ENCODE measurements around the gene SPOPL. TPM values are rescaled to one million over a fixed set of nuclear protein-coding genes. Genes with fewer than 3 reads are reported as not detected.

Gene SPOPL
- total RNA-seq (2021) (20.6 and 21.0 TPM in 2 replicates), Bru-seq, nascent RNA (percentile 83 among the genes with signal in this experiment), BruChase-seq, experiment 1, labeled RNA remaining after a 2-hour chase (percentile 82 among the genes with signal in this experiment), BruChase-seq, experiment 2, labeled RNA remaining after a 6-hour chase (percentile 74 among the genes with signal in this experiment)
- long read RNA-seq, full-length matches to known transcripts = 8 of 13 reads
- long read RNA-seq, partial matches to known transcripts = 0 of 13 reads
- long read RNA-seq, other reads (novel, unspliced or antisense) = 5 of 13 reads

GRCh38 chr2:138501425-138502254 is at the start of gene SPOPL:
TSS of gene SPOPL (plus strand) at chr2:138501770. CDS start at chr2:138550217, 48,447 bp downstream.
- no peak for TF ChIP-seq EZH2 (IDR thresholded peaks at IDR 0.05; ENCODE audit: low read depth)
- TF ChIP-seq, protein P1, sequence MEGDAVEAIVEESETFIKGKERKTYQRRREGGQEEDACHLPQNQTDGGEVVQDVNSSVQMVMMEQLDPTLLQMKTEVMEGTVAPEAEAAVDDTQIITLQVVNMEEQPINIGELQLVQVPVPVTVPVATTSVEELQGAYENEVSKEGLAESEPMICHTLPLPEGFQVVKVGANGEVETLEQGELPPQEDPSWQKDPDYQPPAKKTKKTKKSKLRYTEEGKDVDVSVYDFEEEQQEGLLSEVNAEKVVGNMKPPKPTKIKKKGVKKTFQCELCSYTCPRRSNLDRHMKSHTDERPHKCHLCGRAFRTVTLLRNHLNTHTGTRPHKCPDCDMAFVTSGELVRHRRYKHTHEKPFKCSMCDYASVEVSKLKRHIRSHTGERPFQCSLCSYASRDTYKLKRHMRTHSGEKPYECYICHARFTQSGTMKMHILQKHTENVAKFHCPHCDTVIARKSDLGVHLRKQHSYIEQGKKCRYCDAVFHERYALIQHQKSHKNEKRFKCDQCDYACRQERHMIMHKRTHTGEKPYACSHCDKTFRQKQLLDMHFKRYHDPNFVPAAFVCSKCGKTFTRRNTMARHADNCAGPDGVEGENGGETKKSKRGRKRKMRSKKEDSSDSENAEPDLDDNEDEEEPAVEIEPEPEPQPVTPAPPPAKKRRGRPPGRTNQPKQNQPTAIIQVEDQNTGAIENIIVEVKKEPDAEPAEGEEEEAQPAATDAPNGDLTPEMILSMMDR (conservative IDR thresholded peaks at IDR 0.05) = 0 out of 2 replicates have a peak, but pooled peaks have one; percentile 11
- peak within 1 kb of the TSS; percentile 61 for H3K4me3 ChIP-seq
- peak within 1 kb of the TSS; percentile 62 for H3K27ac ChIP-seq
- no TSS peak for BruUV-seq (replicated peaks)
- H3K9me3 ChIP-seq (ENCODE audit: insufficient read depth, low read depth) = no peaks in the 10 kb centered on the region
- ChIA-PET CTCF (no interaction called here), POLR2A (ENCODE audit: unreplicated experiment) (interaction anchor here (0.6 to 0.7 kb wide), 4 partner anchors 115 to 1482 kb away, joined by 3 to 18 read pairs (median 7); no protein-coding TSS in a partner anchor)
- no peaks in the 10 kb centered on the region for H3K27me3 ChIP-seq (ENCODE audit: insufficient read depth, low read depth)
- H3K79me2 ChIP-seq (ENCODE audit: low read depth) = peaks cover 49% of the 10 kb centered on the region
- H3K9me2 ChIP-seq (ENCODE audit: insufficient read depth) = 0 out of 2 replicates have a peak, but pooled peaks cover 4% of the 10 kb centered on the region
- intact Hi-C loops (cut with micrococcal nuclease; ENCODE audit: unreplicated experiment) = loop anchor here (5.0 to 10.0 kb wide), 4 partner anchors 79 to 539 kb away; partner anchors contain the start of genes HNMT and NXPH2
- H2AFZ ChIP-seq = peak within 1 kb of the TSS; percentile 88
- H3K36me3 ChIP-seq (ENCODE audit: low read depth) = no peaks in the 10 kb centered on the region
- peak; percentile 69 to 93 for DNase-seq
- H3K4me1 ChIP-seq (replicated peaks; ENCODE audit: insufficient read depth) = peaks cover 33% of the 10 kb centered on the region
- H3K4me2 ChIP-seq = peak within 1 kb of the TSS; percentile 92
- peaks cover 22% of the 10 kb centered on the region; the same call in 1 of the 2 replicates for H3F3A ChIP-seq (ENCODE audit: insufficient read depth, low read depth)
- H4K20me1 ChIP-seq (ENCODE audit: insufficient read depth) = no peaks in the 10 kb centered on the region; the same call in 1 of the 2 replicates

- ChIA-PET CTCF (no interaction called here), POLR2A (ENCODE audit: unreplicated experiment) (no interaction called here)
- Histone ChIP-seq H3K4me2 (no peak overlapping the region), H3K36me3 (ENCODE audit: low read depth) (no peaks in the 10 kb centered on the region), H3K79me2 (ENCODE audit: low read depth) (no peaks in the 10 kb centered on the region), H3K4me3 (no peak overlapping the region), H3K4me1 (replicated peaks; ENCODE audit: insufficient read depth) (no peaks in the 10 kb centered on the region), H3K27me3 (ENCODE audit: insufficient read depth, low read depth) (no peaks in the 10 kb centered on the region), H3K9me2 (ENCODE audit: insufficient read depth) (no peaks in the 10 kb centered on the region), H4K20me1 (ENCODE audit: insufficient read depth) (no peaks in the 10 kb centered on the region), H3F3A (ENCODE audit: insufficient read depth, low read depth) (no peaks in the 10 kb centered on the region), H3K27ac (no peak overlapping the region), H2AFZ (no peak overlapping the region), H3K9me3 (ENCODE audit: insufficient read depth, low read depth) (no peaks in the 10 kb centered on the region)
- intact Hi-C loops (cut with micrococcal nuclease; ENCODE audit: unreplicated experiment) = no loop called here
- no TSS peak for BruUV-seq (replicated peaks)
- TF ChIP-seq, protein P1 (conservative IDR thresholded peaks at IDR 0.05) = no peak
- TF ChIP-seq EZH2 (IDR thresholded peaks at IDR 0.05; ENCODE audit: low read depth) = no peak
- no peak for DNase-seq
These were observed 49.2 kb upstream of the SPOPL start for GRCh38 chr2:138452324-138452723.

DNA sequence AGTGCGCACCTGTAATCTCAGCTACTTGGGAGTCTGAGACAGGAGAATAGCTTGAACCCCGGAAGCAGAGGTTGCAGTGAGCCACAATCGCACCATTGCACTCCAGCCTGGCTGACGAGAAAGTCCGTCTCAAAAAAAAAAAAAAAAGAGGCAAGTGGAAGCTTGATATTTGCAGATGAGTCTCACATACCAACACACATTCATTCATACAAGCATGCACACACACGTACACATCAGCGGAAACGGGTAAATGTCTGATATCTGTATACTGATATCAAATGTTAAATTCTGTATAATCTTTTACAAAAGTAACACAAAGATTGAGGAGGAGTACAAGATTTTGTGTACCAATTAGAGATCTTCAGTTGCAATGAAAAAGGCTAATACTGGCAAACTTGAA is 47.8 kb upstream of the SPOPL start:
- ChIA-PET CTCF (interaction anchor here (0.6 kb wide), 1 partner anchor 136 kb away, joined by 4 read pairs; no protein-coding TSS in a partner anchor), POLR2A (ENCODE audit: unreplicated experiment) (no interaction called here)
- no peaks in the 10 kb centered on the region for H4K20me1 ChIP-seq (ENCODE audit: insufficient read depth)
- intact Hi-C loops (cut with micrococcal nuclease; ENCODE audit: unreplicated experiment) = no loop called here
- no peaks in the 10 kb centered on the region for H3K27me3 ChIP-seq (ENCODE audit: insufficient read depth, low read depth)
- no peaks in the 10 kb centered on the region for H3F3A ChIP-seq (ENCODE audit: insufficient read depth, low read depth)
- H3K79me2 ChIP-seq (ENCODE audit: low read depth) = no peaks in the 10 kb centered on the region
- no peak for TF ChIP-seq EZH2 (IDR thresholded peaks at IDR 0.05; ENCODE audit: low read depth)
- TF ChIP-seq, protein P1 (conservative IDR thresholded peaks at IDR 0.05) = no peak
- no TSS peak for BruUV-seq (replicated peaks)
- no peaks in the 10 kb centered on the region for H3K36me3 ChIP-seq (ENCODE audit: low read depth)
- H3K4me3 ChIP-seq = no peak overlapping the region
- no peak overlapping the region for H3K27ac ChIP-seq
- H3K4me2 ChIP-seq = no peak overlapping the region
- H3K4me1 ChIP-seq (replicated peaks; ENCODE audit: insufficient read depth) = no peaks in the 10 kb centered on the region
- DNase-seq = no peak
- H2AFZ ChIP-seq = no peak overlapping the region
- H3K9me3 ChIP-seq (ENCODE audit: insufficient read depth, low read depth) = no peaks in the 10 kb centered on the region
- no peaks in the 10 kb centered on the region for H3K9me2 ChIP-seq (ENCODE audit: insufficient read depth)

Data from PC-9 (cell line).